Cardiac muscle cell (in vitro differentiated cells and primary cell): ENCODE data around the gene TRMT10A. TPM values are rescaled to one million over a fixed set of nuclear protein-coding genes. Genes with fewer than 3 reads are reported as not detected.
"Not testable (repeated sequence)": the region's sequence is repeated elsewhere in the genome, so short reads cannot be mapped to it uniquely, and the experiment has no call there.

Experiments
- DNase-seq, 2 donors: peaks; one replicate each; pipeline versions ENCODE4 v3.0.0 to v3.0.0-alpha.2; 2010 to 2017; ENCODE audit warnings: low read depth in 1 of 2, low spot score in 1 of 2
- H3K27ac ChIP-seq: fragments of 200-600 bp; sonication (generic); 2 replicates; pipeline ENCODE4 v1.5.1; 2016
- H3K27me3 ChIP-seq: fragments of 200-600 bp; sonication (generic); 2 replicates; pipeline ENCODE4 v1.6.0; 2016; ENCODE audit warnings: control low read depth
- H3K36me3 ChIP-seq: fragments of 200-600 bp; sonication (generic); 2 replicates; pipeline ENCODE4 v1.5.1; 2016; ENCODE audit warnings: control low read depth
- H3K4me1 ChIP-seq: fragments of 200-600 bp; sonication (generic); 2 replicates; pipeline ENCODE4 v1.8.1; 2017; ENCODE audit warnings: low read depth, mild to moderate bottlenecking, mixed run types
- H3K4me3 ChIP-seq: fragments of 200-600 bp; sonication (generic); 2 replicates; pipeline ENCODE4 v1.5.1; 2016; ENCODE audit warnings: mild to moderate bottlenecking
- H3K9me3 ChIP-seq: fragments of 200-600 bp; sonication (generic); 2 replicates; pipeline ENCODE4 v1.5.1; 2017; ENCODE audit warnings: low read depth, mild to moderate bottlenecking, control low read depth
- polyA plus RNA-seq: library from polyadenylated mRNA; unstranded; fragments of >200 nt; fragmentation: Nextera tagmentation; extraction: Ambion mirVana; gene quantifications from 2 replicates; pipeline ENCODE4 v1.2.1, GENCODE V29; 2016
- total RNA-seq: library from RNA; depleted of rRNA; stranded (reverse); fragments of >200 nt; gene quantifications from 2 replicates; pipeline ENCODE4 v1.2.3, GENCODE V29; 2016
- TF ChIP-seq, protein P1 (sequence below): IDR thresholded peaks from 2 replicates; pipeline ENCODE4 v1.5.1; 2012; ENCODE audit warnings: low read depth, mild to moderate bottlenecking, low read length

Gene TRMT10A
- total and polyA plus RNA-seq, 2 experiments from 2014 or later: 6.5 to 7.5 TPM

DNA sequence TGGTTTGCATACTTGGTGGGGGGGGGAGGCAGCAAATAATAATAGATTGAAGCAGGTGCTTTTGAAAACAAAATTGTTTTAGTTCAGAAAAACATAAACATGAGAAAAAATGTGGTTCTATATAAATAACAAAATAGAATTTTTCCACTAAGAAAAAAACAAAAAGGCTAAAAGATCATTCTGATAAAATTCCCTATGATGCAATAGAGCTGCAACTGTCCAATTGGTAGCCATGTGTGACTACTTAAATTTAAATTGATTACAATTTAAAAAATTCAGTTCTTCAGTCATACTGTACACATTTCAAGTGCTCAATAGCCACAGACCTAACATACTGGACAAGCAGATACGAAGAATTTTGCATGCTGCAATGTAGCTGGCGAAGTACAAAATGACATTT is 11.0 kb downstream of the TRMT10A start:
- TF ChIP-seq, protein P1, sequence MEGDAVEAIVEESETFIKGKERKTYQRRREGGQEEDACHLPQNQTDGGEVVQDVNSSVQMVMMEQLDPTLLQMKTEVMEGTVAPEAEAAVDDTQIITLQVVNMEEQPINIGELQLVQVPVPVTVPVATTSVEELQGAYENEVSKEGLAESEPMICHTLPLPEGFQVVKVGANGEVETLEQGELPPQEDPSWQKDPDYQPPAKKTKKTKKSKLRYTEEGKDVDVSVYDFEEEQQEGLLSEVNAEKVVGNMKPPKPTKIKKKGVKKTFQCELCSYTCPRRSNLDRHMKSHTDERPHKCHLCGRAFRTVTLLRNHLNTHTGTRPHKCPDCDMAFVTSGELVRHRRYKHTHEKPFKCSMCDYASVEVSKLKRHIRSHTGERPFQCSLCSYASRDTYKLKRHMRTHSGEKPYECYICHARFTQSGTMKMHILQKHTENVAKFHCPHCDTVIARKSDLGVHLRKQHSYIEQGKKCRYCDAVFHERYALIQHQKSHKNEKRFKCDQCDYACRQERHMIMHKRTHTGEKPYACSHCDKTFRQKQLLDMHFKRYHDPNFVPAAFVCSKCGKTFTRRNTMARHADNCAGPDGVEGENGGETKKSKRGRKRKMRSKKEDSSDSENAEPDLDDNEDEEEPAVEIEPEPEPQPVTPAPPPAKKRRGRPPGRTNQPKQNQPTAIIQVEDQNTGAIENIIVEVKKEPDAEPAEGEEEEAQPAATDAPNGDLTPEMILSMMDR: no peak
- no peaks in the 10 kb centered on the region for H3K9me3 ChIP-seq
- no peak overlapping the region for H3K4me3 ChIP-seq
- H3K27ac ChIP-seq: no peak overlapping the region
- no peaks in the 10 kb centered on the region for H3K36me3 ChIP-seq
- no peaks in the 10 kb centered on the region for H3K27me3 ChIP-seq
- DNase-seq: no peak
- H3K4me1 ChIP-seq: no peaks in the 10 kb centered on the region

DNA sequence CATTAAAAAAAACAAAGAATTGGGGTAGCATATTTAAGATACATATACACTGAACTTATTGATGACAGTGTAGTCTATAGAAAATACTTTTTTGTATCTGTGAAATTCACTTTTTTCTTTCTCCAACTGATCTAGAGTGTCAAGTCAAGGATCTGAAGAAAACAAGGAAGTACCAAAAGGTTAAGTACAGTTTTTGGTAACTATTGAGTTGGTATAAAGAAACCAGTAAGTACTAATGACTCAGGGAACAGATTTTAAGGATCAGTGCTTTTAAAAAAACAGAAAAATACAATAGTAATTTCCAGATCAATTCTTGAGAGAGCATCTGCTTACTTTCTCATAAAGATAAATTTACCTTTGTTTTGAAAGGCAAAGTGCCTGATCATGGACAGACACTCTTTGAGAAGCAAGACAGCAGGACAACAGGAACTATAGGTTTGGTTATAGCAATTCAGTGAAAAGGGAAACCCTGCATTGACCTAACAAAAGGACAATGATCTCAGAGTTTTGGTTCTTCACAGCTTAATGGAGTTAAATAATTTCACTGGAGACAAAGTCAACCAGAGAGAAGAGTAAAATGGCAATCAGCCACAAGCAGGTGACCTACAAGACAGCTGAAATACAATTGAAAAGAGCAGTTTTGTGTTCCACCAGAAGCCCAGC is 23.4 kb downstream of the TRMT10A start:
- Histone ChIP-seq H3K27me3 (no peaks in the 10 kb centered on the region), H3K4me1 (no peaks in the 10 kb centered on the region)

DNA sequence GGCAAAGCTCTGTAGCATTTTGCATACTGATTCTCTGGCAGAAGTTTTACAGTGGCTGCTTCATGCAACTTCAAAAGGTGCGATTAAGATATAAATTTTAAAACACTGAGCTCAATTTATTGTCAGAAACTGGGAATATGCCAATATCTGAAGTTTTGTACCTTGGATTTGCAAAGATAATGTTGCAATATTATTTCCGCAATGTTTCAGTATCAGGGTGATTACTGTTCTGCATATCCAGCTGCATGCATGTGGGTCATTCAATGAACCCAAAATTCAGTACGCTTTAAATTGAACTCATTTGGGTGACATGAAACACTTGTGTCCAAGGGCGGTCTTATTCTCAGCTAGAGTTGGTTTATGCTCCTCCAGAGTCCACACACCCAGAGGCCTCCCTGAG is 26.2 kb downstream of the TRMT10A start:
- H3K4me3 ChIP-seq: no peak overlapping the region
- H3K27me3 ChIP-seq: no peaks in the 10 kb centered on the region
- H3K9me3 ChIP-seq: no peaks in the 10 kb centered on the region
- no peaks in the 10 kb centered on the region for H3K36me3 ChIP-seq
- no peaks in the 10 kb centered on the region for H3K4me1 ChIP-seq
- TF ChIP-seq, protein P1: no peak
- no peak overlapping the region for H3K27ac ChIP-seq
- DNase-seq: no peak

More for the DNA sequence above, 23.4 kb downstream of the TRMT10A start:
- no peak overlapping the region for H3K27ac ChIP-seq
- TF ChIP-seq, protein P1: no peak
- H3K9me3 ChIP-seq: no peaks in the 10 kb centered on the region
- no peak overlapping the region for H3K4me3 ChIP-seq
- no peaks in the 10 kb centered on the region for H3K36me3 ChIP-seq
- no peak for DNase-seq

DNA sequence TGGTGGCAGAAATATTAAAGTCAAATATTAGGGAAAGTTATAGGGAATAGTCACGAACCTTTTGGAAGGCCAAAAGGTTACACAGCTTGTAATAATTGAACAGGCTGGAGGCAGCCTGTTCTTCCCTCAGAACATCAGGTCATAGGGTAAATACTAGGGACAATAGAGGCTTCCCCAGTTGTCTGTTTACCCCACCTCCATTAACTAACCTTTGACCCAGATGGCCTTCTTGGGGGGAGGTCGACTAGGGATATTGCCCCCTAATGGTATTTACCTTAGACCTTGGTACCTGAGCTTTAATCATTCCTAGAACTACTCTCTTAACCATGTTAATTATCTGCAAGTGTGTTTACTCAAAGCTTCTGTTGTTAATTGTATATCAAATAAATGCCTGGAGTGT is 27.0 kb downstream of the TRMT10A start:
- no peaks in the 10 kb centered on the region for H3K36me3 ChIP-seq
- DNase-seq: no peak
- no peaks in the 10 kb centered on the region for H3K4me1 ChIP-seq
- H3K4me3 ChIP-seq: no peak overlapping the region
- no peaks in the 10 kb centered on the region for H3K9me3 ChIP-seq
- no peak overlapping the region for H3K27ac ChIP-seq
- TF ChIP-seq, protein P1: no peak
- no peaks in the 10 kb centered on the region for H3K27me3 ChIP-seq

DNA sequence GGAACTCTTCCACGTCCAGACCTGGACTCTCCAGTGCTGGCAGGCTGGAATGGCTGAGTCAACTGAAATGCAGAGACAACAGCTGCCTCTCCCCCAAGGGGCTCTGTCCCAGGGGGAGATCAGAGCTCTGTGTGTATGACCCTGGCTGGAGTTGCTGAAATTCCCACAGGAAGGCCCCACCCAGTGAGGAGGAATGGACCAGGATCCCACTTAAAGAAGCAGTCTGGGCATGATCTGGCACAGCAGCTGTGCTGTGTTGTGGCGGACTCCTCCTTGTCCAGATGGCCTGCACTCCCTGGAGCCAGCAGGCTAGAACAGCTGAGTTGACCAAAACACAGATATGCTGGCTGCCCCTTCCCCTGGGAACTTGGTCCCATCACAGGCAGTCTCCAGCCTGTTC is 27.6 kb downstream of the TRMT10A start:
- H3K4me3 ChIP-seq: no peak overlapping the region
- no peaks in the 10 kb centered on the region for H3K27me3 ChIP-seq
- no peaks in the 10 kb centered on the region for H3K4me1 ChIP-seq
- TF ChIP-seq, protein P1: no peak
- H3K27ac ChIP-seq: no peak overlapping the region
- no peaks in the 10 kb centered on the region for H3K9me3 ChIP-seq
- no peaks in the 10 kb centered on the region for H3K36me3 ChIP-seq
- DNase-seq: no peak

DNA sequence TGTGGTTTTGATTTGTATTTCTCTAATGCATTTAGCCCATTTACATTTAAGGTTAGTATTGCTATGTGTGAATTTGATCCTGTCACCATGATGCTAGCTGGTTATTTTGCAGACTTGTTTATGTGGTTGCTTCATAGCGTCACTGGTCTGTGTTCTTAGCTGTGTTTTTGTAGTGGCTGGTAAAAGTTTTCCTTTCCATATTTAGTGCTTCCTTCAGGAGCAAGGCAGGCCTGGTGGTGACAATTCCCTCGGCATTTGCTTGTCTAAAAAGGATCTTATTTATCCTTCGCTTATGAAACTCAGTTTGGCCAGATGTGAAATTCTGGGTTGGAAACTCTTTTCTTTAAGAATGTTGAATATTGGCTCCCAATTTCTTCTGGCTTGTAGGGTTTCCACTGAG is 29.1 kb downstream of the TRMT10A start:
- H3K4me1 ChIP-seq, H3K4me3 ChIP-seq, DNase-seq: not testable (repeated sequence)

More for the DNA sequence above, 29.1 kb downstream of the TRMT10A start:
- H3K27me3 ChIP-seq, H3K9me3 ChIP-seq, H3K27ac ChIP-seq, H3K36me3 ChIP-seq: not testable (repeated sequence)
